Activated naive CD4-positive, alpha-beta T cell treated with Interleukin-2 at 50 U/mL for 16 hours (primary cell): Measurements from ENCODE around the gene KIZ.

Experiments used
- DNase-seq: peaks from one replicate; pipeline ENCODE4 v3.0.0-alpha.2; 2020

Gene KIZ, protein sequence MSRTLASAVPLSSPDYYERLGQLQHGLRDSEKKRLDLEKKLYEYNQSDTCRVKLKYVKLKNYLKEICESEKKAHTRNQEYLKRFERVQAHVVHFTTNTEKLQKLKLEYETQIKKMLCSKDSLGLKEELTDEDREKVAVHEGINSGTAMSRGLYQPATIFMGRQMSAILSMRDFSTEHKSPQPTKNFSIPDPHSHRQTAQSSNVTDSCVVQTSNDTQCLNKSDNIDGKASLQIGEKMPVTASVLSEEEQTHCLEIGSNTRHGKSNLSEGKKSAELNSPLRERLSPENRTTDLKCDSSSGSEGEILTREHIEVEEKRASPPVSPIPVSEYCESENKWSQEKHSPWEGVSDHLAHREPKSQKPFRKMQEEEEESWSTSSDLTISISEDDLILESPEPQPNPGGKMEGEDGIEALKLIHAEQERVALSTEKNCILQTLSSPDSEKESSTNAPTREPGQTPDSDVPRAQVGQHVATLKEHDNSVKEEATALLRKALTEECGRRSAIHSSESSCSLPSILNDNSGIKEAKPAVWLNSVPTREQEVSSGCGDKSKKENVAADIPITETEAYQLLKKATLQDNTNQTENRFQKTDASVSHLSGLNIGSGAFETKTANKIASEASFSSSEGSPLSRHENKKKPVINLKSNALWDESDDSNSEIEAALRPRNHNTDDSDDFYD

DNA sequence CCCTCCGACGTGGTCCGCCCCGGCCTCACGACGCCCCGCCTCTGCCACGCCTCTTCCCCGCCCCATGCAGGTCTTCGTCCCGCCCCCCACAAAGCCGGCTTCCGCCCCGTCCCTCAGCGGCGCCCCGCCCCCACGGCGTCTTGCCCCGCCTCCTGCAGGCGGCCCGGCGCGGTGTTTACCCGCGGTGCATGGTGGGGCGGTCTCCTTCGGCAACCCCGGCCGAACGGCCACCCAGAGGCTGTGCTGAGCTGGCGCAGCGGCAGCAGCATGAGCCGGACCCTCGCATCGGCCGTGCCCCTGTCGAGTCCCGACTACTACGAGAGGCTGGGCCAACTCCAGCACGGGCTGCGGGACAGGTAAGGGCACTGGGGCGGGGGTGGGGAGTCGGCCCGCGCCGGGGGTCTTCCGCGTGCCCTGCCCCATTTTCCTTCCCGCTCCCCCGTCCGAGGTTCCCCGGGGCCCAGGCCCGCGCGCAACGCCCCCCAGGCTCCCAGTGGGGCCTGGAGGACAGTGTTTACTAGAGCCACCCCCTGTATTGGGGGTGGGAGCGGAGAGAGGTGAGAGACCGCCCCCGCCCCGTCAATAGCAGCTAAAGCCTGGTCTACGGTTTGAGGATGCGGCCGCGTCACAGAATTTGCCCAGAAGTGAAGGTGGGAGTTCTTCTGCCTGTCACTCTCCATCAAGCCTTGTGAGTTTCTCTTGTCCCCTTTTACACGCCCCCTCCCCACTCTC, at the start of gene KIZ:
Gene KIZ (plus strand): TSS at position 234 of the 732 bp plus-strand sequence. CDS start 34 bp downstream, at position 268.
- DNase-seq: peak; percentile 98

- DNase-seq: no peak
Observed at GRCh38 chr20:21077809-21078345, 48.0 kb upstream of the KIZ start.

GRCh38 chr20:21082584-21082983, 43.3 kb upstream of the KIZ start:
- DNase-seq: no peak

DNA sequence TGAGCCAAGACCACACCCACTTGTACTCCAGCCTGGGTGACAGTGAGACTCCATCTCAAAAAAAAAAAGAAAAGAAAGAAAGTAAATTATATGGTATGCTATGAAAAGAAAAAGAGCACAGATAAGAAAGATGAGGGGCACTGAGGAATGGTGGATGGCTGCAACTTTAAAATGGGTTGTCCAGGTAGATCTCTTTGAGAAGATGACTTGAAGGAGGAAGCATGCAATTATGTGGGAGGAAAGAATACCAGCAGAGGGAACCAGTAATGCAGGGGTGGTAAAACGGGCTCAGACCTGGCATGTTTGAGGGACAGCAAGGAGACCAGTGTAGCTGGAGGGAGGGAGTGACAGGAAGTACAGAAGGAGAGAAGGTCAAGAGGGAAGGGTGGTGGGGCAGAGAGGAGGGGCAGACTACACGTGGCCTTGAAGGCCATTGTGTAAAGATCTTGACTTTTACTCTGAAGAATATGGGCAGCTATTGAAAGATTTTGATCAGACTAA, 42.0 kb upstream of the KIZ start:
- no peak for DNase-seq

- no peak for DNase-seq
Observed at GRCh38 chr20:21087862-21088540, 37.9 kb upstream of the KIZ start.

DNA sequence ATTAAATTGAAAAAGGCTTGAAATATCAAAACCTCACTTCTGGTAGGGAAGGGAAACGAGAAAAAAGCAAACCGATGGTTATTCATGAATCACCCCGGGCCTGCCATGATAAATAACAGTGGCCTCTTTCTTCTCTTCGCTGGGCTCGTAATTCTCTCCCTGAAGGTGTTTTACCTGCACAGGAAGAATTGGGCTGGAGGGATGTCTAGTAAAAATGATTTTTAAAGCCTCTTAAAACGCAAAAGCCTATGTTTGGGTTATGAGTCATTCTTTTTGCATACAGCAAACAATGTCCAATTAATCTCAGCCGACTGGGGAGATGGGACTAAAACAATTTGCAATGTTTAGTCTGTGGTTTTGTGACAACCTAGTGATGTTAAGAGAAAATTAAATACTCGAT, 36.5 kb upstream of the KIZ start:
- DNase-seq: no peak

DNA sequence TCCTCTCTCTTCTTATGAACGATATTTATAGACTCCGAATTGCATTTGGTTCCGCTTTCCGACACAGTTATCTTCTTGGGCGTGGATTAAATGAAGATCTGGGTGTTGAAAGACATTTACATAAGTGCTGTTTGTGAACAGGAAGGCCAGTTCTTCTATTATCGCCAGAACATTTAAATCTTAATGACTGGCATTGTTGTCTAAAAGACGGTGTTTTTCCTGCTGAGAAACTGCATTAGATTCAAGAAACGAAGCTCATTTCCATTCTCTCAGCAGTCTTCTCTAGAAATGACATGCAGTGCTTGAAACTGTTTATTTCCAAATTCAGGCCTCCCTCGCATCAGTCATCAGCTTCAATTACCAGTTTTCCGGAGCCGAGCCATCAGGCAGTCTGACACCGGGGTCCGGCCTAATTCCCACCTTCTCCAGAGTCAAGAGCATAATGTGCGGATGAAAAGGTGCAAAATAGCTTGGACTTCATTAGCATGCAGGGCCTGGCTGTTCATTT, 35.7 kb upstream of the KIZ start:
- DNase-seq: no peak

- no peak for DNase-seq
Observed at GRCh38 chr20:21090721-21091120, 35.2 kb upstream of the KIZ start.

DNA sequence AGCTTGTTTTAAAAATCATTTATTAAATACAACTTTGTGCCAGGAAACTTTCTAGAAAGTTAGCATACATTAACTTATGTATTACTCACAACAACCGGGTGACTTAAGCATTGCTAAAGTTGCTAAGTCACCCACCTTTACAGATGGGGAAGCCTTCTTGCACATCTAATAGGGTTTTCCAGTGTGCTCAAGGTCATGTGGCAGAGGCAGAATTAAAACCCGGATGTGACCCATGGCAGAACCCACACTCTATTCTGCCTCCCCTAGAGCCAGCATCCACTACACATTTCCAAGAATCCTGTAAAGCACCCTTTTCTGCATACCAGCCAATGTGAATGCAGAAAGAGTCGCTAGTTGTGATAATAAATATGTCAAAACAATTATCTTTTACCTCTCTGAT, 33.1 kb upstream of the KIZ start:
- DNase-seq: no peak

GRCh38 chr20:21096321-21097043, 29.4 kb upstream of the KIZ start:
- no peak for DNase-seq

DNA sequence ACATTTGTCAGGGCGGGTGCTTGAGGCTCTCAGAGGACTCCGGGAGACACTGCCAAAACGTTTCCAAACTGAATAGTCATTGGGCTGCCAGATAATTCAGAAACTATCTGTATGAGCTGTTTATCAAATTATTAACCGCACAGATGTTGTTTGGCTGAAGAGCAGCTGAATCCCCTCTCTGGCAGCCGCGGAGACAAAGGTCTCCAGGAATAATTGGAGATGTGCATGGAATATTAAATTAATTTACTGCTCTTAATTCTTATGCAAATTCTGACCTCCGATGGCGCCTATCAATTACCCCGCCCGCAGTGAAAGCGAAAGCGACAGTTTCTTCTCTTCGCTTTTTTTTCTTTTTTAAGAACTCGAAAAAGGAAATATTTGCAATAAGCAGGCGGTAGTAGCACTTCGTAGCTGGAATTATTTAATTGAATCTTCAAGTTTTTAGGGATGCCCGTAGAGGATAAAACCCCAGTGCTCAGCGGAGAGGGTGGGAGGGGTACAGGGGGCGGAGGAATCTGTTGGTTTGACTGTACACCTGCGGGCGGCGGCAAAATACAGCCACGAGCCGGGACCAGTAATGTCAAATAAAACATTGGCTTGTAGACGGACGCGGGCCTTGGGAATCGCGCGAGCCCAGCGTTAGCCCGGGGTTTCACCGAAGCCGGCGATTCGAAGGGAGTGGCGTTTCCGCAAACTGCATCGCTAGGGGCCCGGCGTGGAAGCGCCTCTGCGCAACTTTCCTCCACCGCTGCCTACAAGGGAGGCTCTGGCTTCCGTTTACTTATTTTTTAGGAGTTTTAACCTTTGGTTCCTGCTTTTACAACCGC, 25.9 kb upstream of the KIZ start:
- peak; percentile 46 for DNase-seq

- peak; percentile 35 for DNase-seq
Observed at GRCh38 chr20:21100578-21101452, 25.1 kb upstream of the KIZ start.

DNA sequence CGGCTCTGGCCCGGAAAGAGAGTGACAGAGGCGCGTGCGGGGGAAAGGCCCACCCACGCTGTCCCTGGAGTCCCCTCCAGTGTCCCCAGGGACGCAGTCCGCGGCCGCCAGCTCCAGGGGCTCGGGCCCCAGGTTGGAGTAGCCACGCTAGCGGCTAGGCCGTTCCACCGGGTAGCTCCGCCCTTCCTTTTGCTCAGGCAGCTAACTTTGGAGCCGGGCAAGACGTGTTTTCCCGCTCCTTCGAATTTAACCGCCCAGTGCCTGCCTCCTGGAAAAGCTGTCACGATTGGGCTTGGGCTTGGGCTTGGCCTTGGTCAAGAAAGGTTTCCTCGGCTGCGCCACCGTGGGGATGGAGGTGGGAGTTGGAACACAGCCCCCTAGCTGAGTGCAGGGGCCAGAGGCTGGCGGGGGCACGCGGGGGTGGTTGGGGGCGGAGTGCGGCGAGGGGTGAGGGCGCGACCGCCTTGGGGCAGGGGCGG, 24.4 kb upstream of the KIZ start:
- DNase-seq: peak; percentile 17

DNA sequence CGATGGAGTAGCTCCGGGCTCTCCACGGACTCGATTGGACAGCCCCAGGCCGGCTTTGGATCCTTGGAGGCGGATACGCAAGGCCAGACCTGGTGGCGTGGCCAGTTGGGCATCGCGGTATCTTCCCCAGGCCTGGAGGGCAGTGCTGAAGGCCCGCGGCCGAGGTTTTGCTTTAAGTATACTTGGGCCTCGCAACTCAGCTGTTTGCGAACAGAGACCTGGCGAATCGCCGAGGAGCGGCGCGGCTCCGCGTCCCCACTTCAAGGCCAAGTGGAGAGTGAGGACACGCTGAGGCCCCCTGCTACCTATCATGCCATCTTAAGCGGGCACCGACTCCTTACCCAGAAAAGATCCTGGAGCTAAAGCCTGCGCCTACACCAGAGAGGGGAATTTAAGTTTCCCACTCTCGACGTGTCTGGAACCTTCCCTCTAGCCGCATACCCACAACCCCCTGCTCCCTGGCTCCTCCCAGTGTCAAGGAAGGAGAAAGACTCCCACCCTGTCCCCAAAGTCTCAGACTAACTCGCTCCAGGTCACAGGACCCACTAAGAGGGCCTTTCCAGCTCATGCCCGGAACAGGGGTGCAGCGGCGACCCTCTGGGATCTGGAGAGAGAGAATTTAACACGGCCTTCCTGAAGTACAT, 23.8 kb upstream of the KIZ start:
- DNase-seq: peak; percentile 12

GRCh38 chr20:21102603-21103311, 23.1 kb upstream of the KIZ start:
- peak; percentile 27 for DNase-seq

DNA sequence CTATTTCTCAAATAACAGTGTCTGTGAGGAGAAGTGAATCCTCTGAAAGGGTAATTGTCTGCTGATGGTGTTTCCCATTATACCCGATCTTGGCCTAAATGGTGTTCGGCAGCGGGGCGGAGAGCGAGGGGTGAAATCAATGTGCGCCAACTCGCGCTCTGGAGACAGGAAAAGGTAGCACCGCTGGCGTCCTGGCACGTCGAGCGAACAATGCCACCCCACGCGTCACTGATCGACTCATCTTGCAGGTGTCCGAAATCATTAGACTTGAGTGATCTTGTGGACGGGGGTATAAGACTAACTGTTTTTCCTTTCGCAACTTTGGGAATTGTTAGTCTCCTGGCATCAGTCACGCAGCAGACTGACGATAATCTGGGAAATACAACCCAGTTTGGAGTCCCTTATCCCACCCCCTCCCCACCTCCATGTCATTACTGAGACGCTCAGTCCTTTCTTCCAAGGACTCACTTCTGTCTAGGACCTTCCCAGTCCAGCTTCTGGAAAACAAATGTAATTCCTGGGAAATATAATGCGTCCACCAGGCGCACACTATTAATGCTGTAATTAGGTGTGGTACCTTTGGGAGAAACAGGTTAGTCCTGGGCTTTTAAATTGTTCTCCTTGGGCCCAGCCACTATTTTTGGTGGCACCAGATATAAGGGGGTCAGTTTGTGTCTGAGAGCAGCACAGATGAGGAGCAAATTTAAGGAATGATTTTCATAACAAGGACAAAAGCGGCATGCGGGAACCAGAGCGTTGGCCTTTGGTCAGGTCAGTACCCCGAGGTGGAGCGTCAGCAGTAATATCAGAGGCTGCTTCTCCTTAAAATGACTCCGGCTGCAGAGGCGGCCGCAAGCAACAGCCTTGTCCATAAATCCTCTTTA, 22.1 kb upstream of the KIZ start:
- no peak for DNase-seq

DNA sequence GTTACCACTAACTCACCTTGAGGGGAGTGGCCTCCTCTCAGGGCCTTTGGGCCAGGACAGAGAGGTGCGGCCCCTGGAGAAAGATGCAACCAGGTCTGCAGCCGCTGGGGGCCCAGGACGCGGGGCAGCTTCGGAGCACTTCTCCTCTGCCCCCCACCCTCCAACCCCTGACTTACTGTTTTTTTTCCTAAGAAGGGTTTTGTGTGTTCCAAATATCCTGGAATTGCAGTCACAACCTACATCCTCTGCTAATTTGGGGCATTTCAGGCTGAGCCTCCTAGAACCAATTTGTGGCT, 21.5 kb upstream of the KIZ start:
- no peak for DNase-seq

DNA sequence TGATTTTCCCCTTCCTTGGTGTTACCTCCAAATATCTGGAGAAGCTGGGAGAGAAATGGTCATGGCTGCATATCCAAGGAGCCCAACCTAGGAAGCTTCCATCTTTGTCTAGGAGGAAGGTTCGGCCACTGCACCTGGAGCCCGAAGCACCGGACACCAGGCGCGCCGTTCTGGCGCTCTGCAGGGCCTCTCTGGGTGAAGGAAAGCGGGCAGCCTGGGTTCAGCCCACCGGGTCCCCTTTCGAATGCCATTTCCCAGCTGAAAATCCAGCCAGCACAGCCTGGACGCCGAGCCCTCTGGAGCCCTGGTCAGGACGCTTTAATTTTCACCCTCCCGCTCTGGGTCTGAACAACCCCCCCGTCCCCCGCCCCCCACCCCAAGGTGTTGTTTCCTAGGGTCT, 21.0 kb upstream of the KIZ start:
- DNase-seq: no peak
